ENCODE data around the gene CORIN. TPM values are rescaled to one million over a fixed set of nuclear protein-coding genes. Genes with fewer than 3 reads are reported as not detected.

Gene CORIN
- polyA plus RNA-seq, 1 donor from 2014 or later = 0.25 TPM

GRCh38 chr4:47786958-47787370, 50.9 kb downstream of the CORIN start:
- Histone ChIP-seq H2AFZ (ENCODE audit: low read depth, low read length) (no peak overlapping the region), H3K4me2 (ENCODE audit: low read length) (no peak overlapping the region), H4K20me1 (ENCODE audit: insufficient read depth) (no peaks in the 10 kb centered on the region), H3K9me3 (ENCODE audit: low read length) (no peaks in the 10 kb centered on the region), H3K27me3 (ENCODE audit: insufficient read depth, low read depth, low read length) (no peaks in the 10 kb centered on the region), H3K9ac (ENCODE audit: low read length) (no peak overlapping the region), H3K79me2 (replicated peaks; ENCODE audit: insufficient read depth, low read length) (no peaks in the 10 kb centered on the region), H3K36me3 (ENCODE audit: insufficient read depth, low read length) (no peaks in the 10 kb centered on the region), H3K27ac (ENCODE audit: low read length) (no peak overlapping the region), H3K4me3 (ENCODE audit: low read length) (no peak overlapping the region), H3F3A (ENCODE audit: insufficient read depth, low read length, poor library complexity, severe bottlenecking) (no peaks in the 10 kb centered on the region), H3K9me2 (ENCODE audit: insufficient read depth, low read length) (no peaks in the 10 kb centered on the region)
- TF ChIP-seq MXI1 (conservative IDR thresholded peaks at IDR 0.05; ENCODE audit: poor library complexity, severe bottlenecking) (no peak), RAD21 (conservative IDR thresholded peaks at IDR 0.05) (no peak), CTCF (IDR thresholded peaks at IDR 0.05; ENCODE audit: poor library complexity, severe bottlenecking) (no peak), SMC3 (conservative IDR thresholded peaks at IDR 0.05; ENCODE audit: poor library complexity) (no peak), TAF1 (IDR thresholded peaks at IDR 0.05; ENCODE audit: low read depth) (no peak), REST (IDR thresholded peaks at IDR 0.05; ENCODE audit: borderline replicate concordance) (no peak), POLR2AphosphoS5 (IDR thresholded peaks at IDR 0.05) (no peak), EP300 (conservative IDR thresholded peaks at IDR 0.05; ENCODE audit: poor library complexity, severe bottlenecking) (no peak), EZH2 (IDR thresholded peaks at IDR 0.05; ENCODE audit: borderline replicate concordance, insufficient read depth, low read length, poor library complexity, severe bottlenecking) (no peak)

- Histone ChIP-seq H3K9ac (ENCODE audit: low read length) (no peak overlapping the region), H2AFZ (ENCODE audit: low read depth, low read length) (no peak overlapping the region), H3K4me2 (ENCODE audit: low read length) (no peak overlapping the region), H3K79me2 (replicated peaks; ENCODE audit: insufficient read depth, low read length) (no peaks in the 10 kb centered on the region), H3K9me3 (ENCODE audit: low read length) (no peaks in the 10 kb centered on the region), H3K27ac (ENCODE audit: low read length) (no peak overlapping the region), H3K9me2 (ENCODE audit: insufficient read depth, low read length) (no peaks in the 10 kb centered on the region), H3F3A (ENCODE audit: insufficient read depth, low read length, poor library complexity, severe bottlenecking) (no peaks in the 10 kb centered on the region), H3K36me3 (ENCODE audit: insufficient read depth, low read length) (no peaks in the 10 kb centered on the region), H3K4me3 (ENCODE audit: low read length) (no peak overlapping the region), H4K20me1 (ENCODE audit: insufficient read depth) (no peaks in the 10 kb centered on the region), H3K27me3 (ENCODE audit: insufficient read depth, low read depth, low read length) (no peaks in the 10 kb centered on the region)
- TF ChIP-seq SMC3 (conservative IDR thresholded peaks at IDR 0.05; ENCODE audit: poor library complexity) (no peak), MXI1 (conservative IDR thresholded peaks at IDR 0.05; ENCODE audit: poor library complexity, severe bottlenecking) (no peak), TAF1 (IDR thresholded peaks at IDR 0.05; ENCODE audit: low read depth) (no peak), CTCF (IDR thresholded peaks at IDR 0.05; ENCODE audit: poor library complexity, severe bottlenecking) (no peak), POLR2AphosphoS5 (IDR thresholded peaks at IDR 0.05) (no peak), EP300 (conservative IDR thresholded peaks at IDR 0.05; ENCODE audit: poor library complexity, severe bottlenecking) (no peak), EZH2 (IDR thresholded peaks at IDR 0.05; ENCODE audit: borderline replicate concordance, insufficient read depth, low read length, poor library complexity, severe bottlenecking) (no peak), RAD21 (conservative IDR thresholded peaks at IDR 0.05) (no peak), REST (IDR thresholded peaks at IDR 0.05; ENCODE audit: borderline replicate concordance) (no peak)
These were observed 52.7 kb downstream of the CORIN start for GRCh38 chr4:47785153-47785552.
